Renal cortex interstitium (tissue), 11 donors: ENCODE measurements around the gene CCDC57. TPM values are rescaled to one million over a fixed set of nuclear protein-coding genes. Genes with fewer than 3 reads are reported as not detected.
A peak's percentile ranks its signal among the peaks of the same experiment; 100 is the strongest.

ENCODE experiments used
- DNase-seq, 11 donors: peaks; one replicate each; pipeline ENCODE4 v3.0.0-alpha.2; 2013; ENCODE audit warnings: low read depth in 9 of 11, low spot score in 4 of 11; ENCODE audit errors: extremely low read depth in 1 of 11
- polyA plus RNA-seq, 3 donors: library from polyadenylated mRNA; unstranded; fragments of 120-200 nt; gene quantifications; one replicate each; pipeline ENCODE4 v1.2.1, GENCODE V29; 2013; ENCODE audit not compliant: insufficient read length in 3 of 3

CCDC57 gene
- polyA plus RNA-seq, 3 donors, result 47.3 to 90.6 (median 57.0) TPM

GRCh38 chr17:82171750-82172375, 40.8 kb downstream of the CCDC57 start:
- no peak for DNase-seq

- DNase-seq, result no peak
Measured at GRCh38 chr17:82170412-82170961, 42.2 kb downstream of the CCDC57 start.

GRCh38 chr17:82168568-82168967, 44.1 kb downstream of the CCDC57 start:
- no peak for DNase-seq

- DNase-seq, result no peak
Measured at GRCh38 chr17:82167028-82167427, 45.6 kb downstream of the CCDC57 start.

GRCh38 chr17:82164853-82165252, 47.8 kb downstream of the CCDC57 start:
- no peak for DNase-seq

- DNase-seq, result no peak
Measured at GRCh38 chr17:82161216-82161615, 51.4 kb downstream of the CCDC57 start.

GRCh38 chr17:82160075-82160474, 52.6 kb downstream of the CCDC57 start:
- DNase-seq, result no peak

GRCh38 chr17:82158825-82159224, 53.8 kb downstream of the CCDC57 start:
- DNase-seq, result no peak

GRCh38 chr17:82157046-82158035, 55.3 kb downstream of the CCDC57 start:
- DNase-seq, result no peak

GRCh38 chr17:82156284-82156925, 56.2 kb downstream of the CCDC57 start:
- DNase-seq, result no peak

- no peak for DNase-seq
Measured at GRCh38 chr17:82155606-82156005, 57.0 kb downstream of the CCDC57 start.

- DNase-seq, result no peak
Measured at GRCh38 chr17:82154881-82155331, 57.7 kb downstream of the CCDC57 start.

- peak; percentile 17 to 68 (median 51) for DNase-seq
Measured at GRCh38 chr17:82153745-82154375, 58.8 kb downstream of the CCDC57 start.

GRCh38 chr17:82153295-82153691, 59.3 kb downstream of the CCDC57 start:
- no peak for DNase-seq

GRCh38 chr17:82152556-82153294, 59.9 kb downstream of the CCDC57 start:
- no peak for DNase-seq

GRCh38 chr17:82152114-82152513, 60.5 kb downstream of the CCDC57 start:
- DNase-seq, result no peak

GRCh38 chr17:82151106-82151957, 61.3 kb downstream of the CCDC57 start:
- no peak for DNase-seq
